OCI-LY1 (cell line): ENCODE data around the gene GALNT9.
"Not testable (repeated sequence)": the region's sequence is repeated elsewhere in the genome, so short reads cannot be mapped to it uniquely, and the experiment has no call there.

Source experiments
- H2AFZ ChIP-seq: fragments of 200-600 bp; sonication (generic), shearing (Covaris generic); 2 replicates; pipeline ENCODE4 v1.6.0; 2014; ENCODE audit warnings: antibody characterized with exemption, mild to moderate bottlenecking, low read length
- H3F3A ChIP-seq: fragments of 200-600 bp; sonication (generic), shearing (Covaris generic); 2 replicates; pipeline ENCODE4 v1.6.0; 2014; ENCODE audit warnings: mild to moderate bottlenecking, antibody characterized with exemption, low read length, moderate library complexity; ENCODE audit not compliant: insufficient read depth
- H3K27ac ChIP-seq: fragments of 200-600 bp; sonication (generic); 2 replicates; pipeline ENCODE4 v1.5.1; 2014; ENCODE audit warnings: low read length, mixed run types, mild to moderate bottlenecking, low read depth; ENCODE audit not compliant: poor library complexity, severe bottlenecking
- H3K27me3 ChIP-seq: fragments of 200-600 bp; sonication (generic); 2 replicates; pipeline ENCODE4 v1.6.0; 2014; ENCODE audit warnings: antibody characterized with exemption, mild to moderate bottlenecking, low read length, moderate library complexity; ENCODE audit not compliant: insufficient read depth
- H3K36me3 ChIP-seq: fragments of 200-600 bp; sonication (generic); 2 replicates; pipeline ENCODE4 v1.6.1; 2014; ENCODE audit warnings: mild to moderate bottlenecking, antibody characterized with exemption, low read length, moderate library complexity, mixed read lengths; ENCODE audit not compliant: insufficient read depth
- H3K4me1 ChIP-seq: fragments of 200-600 bp; sonication (generic); 2 replicates; pipeline ENCODE4 v1.5.1; 2014; ENCODE audit warnings: mild to moderate bottlenecking, low read length, moderate library complexity; ENCODE audit not compliant: insufficient read depth, severe bottlenecking
- H3K4me2 ChIP-seq: fragments of 200-600 bp; sonication (generic), shearing (Covaris generic); 2 replicates; pipeline ENCODE4 v1.6.1; 2014; ENCODE audit warnings: low read length
- H3K4me3 ChIP-seq: fragments of 200-600 bp; sonication (generic); 2 replicates; pipeline ENCODE4 v1.5.1; 2014; ENCODE audit warnings: low read length, low read depth, mild to moderate bottlenecking, mixed read lengths; ENCODE audit not compliant: poor library complexity, severe bottlenecking
- H3K79me2 ChIP-seq: fragments of 200-600 bp; shearing (Covaris generic); 2 replicates; pipeline ENCODE4 v1.6.1; 2016; ENCODE audit warnings: mixed run types, low read length, mixed read lengths; ENCODE audit not compliant: insufficient read depth
- H3K9ac ChIP-seq: fragments of 200-600 bp; sonication (generic), shearing (Covaris generic); 2 replicates; pipeline ENCODE4 v1.6.1; 2014; ENCODE audit warnings: mild to moderate bottlenecking, low read length, mixed read lengths
- H3K9me2 ChIP-seq: fragments of 200-600 bp; sonication (generic), shearing (Covaris generic); 2 replicates; pipeline ENCODE4 v1.6.1; 2014; ENCODE audit warnings: low read depth, mild to moderate bottlenecking, low read length, mixed read lengths
- H3K9me3 ChIP-seq: fragments of 200-600 bp; shearing (Covaris generic); 2 replicates; pipeline ENCODE4 v1.6.1; 2014; ENCODE audit warnings: low read length, mixed read lengths
- H4K20me1 ChIP-seq: fragments of 200-600 bp; sonication (generic), shearing (Covaris generic); 2 replicates; pipeline ENCODE4 v1.6.0; 2016; ENCODE audit warnings: mild to moderate bottlenecking, low read length; ENCODE audit not compliant: insufficient read depth
- CTCF ChIP-seq: fragments of 200-600 bp; sonication (generic), shearing (Covaris generic); IDR thresholded peaks from 2 replicates; pipeline ENCODE4 v1.5.1; 2017; ENCODE audit warnings: mild to moderate bottlenecking, antibody characterized with exemption, low read length, moderate library complexity, mixed read lengths
- EZH2 ChIP-seq: fragments of 200-600 bp; sonication (generic), shearing (Covaris generic); IDR thresholded peaks from 2 replicates; pipeline ENCODE4 v1.8.0; 2017; ENCODE audit warnings: borderline replicate concordance, mixed run types, mild to moderate bottlenecking, antibody characterized with exemption, low read length, moderate library complexity, mixed read lengths

GALNT9 gene

GRCh38 chr12:132256646-132257045 is 72.7 kb downstream of the GALNT9 start:
- Histone ChIP-seq H3K4me3 (no peak overlapping the region), H3K9me2 (no peaks in the 10 kb centered on the region), H3K4me2 (no peak overlapping the region), H2AFZ (no peak overlapping the region), H3K27me3 (no peaks in the 10 kb centered on the region), H4K20me1 (no peaks in the 10 kb centered on the region), H3F3A (no peaks in the 10 kb centered on the region), H3K4me1 (no peaks in the 10 kb centered on the region), H3K36me3 (no peaks in the 10 kb centered on the region), H3K27ac (no peak overlapping the region), H3K9ac (no peak overlapping the region), H3K79me2 (no peaks in the 10 kb centered on the region), H3K9me3 (no peaks in the 10 kb centered on the region)
- TF ChIP-seq EZH2 (no peak), CTCF (no peak)

GRCh38 chr12:132255642-132256041 is 73.7 kb downstream of the GALNT9 start:
- Histone ChIP-seq H3K27me3 (no peaks in the 10 kb centered on the region), H3K27ac (no peak overlapping the region), H3K79me2 (no peaks in the 10 kb centered on the region), H3K4me2 (no peak overlapping the region), H3K36me3 (no peaks in the 10 kb centered on the region), H2AFZ (no peak overlapping the region), H3K9ac (no peak overlapping the region), H4K20me1 (no peaks in the 10 kb centered on the region), H3K4me1 (no peaks in the 10 kb centered on the region), H3K4me3 (no peak overlapping the region), H3K9me2 (no peaks in the 10 kb centered on the region), H3K9me3 (no peaks in the 10 kb centered on the region), H3F3A (no peaks in the 10 kb centered on the region)
- no peak for TF ChIP-seq EZH2
- TF ChIP-seq CTCF, result no peak

DNA sequence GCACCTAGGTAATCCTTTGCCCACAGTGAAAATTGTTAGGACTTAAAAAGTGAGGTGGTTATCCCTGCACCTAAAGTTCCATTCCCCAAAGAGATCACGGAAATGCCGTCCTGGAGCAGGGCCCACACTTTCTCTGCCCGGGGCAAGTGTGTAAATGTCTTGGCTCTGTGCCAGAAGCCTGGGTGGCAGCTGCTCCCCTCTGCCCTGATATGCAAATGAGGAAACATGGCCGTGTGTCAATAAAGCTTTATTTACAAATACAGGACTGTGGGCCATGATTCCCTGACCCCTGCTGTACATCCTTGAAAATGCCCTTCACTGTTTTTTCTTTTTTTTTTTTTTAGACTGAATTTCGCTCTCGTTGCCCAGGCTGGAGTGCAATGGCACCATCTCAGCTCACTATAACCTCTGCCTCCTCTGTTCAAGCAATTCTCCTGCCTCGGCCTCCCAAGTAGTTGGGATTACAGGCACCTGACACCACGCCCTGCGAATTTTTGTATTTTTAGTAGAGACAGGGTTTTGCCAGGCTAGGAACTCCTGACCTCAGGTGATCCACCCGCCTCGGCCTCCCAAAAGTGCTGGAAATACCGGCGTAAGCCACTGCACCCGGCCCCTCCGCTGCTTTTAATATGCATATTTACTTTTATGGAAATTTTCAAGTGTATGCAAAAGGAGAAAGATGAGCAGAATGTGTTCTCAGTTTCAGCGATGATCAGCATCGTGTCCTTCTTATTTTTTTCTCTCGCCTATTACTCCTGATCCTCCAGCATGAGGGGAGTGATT is 75.5 kb downstream of the GALNT9 start:
- Histone ChIP-seq H3K36me3 (no peaks in the 10 kb centered on the region), H3K79me2 (no peaks in the 10 kb centered on the region), H3K4me1 (no peaks in the 10 kb centered on the region), H4K20me1 (no peaks in the 10 kb centered on the region), H3K4me2 (no peak overlapping the region), H3K9ac (no peak overlapping the region), H3K27me3 (peaks cover 4% of the 10 kb centered on the region; the same call in 1 of the 2 replicates), H3F3A (no peaks in the 10 kb centered on the region), H2AFZ (no peak overlapping the region), H3K4me3 (no peak overlapping the region), H3K9me3 (no peaks in the 10 kb centered on the region), H3K9me2 (no peaks in the 10 kb centered on the region), H3K27ac (no peak overlapping the region)
- TF ChIP-seq EZH2, result no peak
- no peak for TF ChIP-seq CTCF

DNA sequence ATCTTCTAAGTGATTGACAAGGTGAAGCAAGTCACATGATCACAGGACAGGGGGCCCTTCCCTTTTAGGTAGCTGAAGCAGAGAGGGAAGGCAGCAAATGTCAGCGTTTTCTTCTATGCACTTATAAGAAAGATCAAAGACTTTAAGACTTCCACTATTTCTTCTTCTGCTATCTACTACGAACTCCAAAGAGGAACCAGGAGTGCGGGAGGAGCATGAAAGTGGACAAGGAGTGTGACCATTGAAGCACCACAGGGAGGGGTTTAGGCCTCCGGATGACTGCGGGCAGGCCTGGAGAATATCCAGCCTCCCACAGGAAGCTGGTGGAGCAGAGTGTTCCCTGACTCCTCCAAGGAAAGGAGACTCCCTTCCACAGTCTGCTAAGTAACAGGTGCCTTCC is 76.4 kb downstream of the GALNT9 start:
- not testable (repeated sequence) for H3K9me3 ChIP-seq

More for the DNA sequence above, 76.4 kb downstream of the GALNT9 start:
- not testable (repeated sequence) for H3K4me1 ChIP-seq, H2AFZ ChIP-seq, H3K9me2 ChIP-seq, H3K27ac ChIP-seq, H3K36me3 ChIP-seq, H3K9ac ChIP-seq, H3F3A ChIP-seq, H3K4me3 ChIP-seq, H3K79me2 ChIP-seq, H3K27me3 ChIP-seq, H3K4me2 ChIP-seq, H4K20me1 ChIP-seq
